PFSK-1 (cell line): Measurements from ENCODE around the gene TRPM5.

ENCODE experiments used
- POLR2AphosphoS5 ChIP-seq: IDR thresholded peaks from 2 replicates; pipeline ENCODE4 v1.6.1; 2012; ENCODE audit warnings: low read depth, mild to moderate bottlenecking, control low read depth, low read length, moderate library complexity
- REST ChIP-seq, 2 experiments: IDR thresholded peaks; 2 replicates each; pipeline versions ENCODE4 v1.6.1 to v1.8.0; 2011 to 2012; ENCODE audit warnings: low read depth in 2 of 2, low read length in 2 of 2, control low read depth in 1 of 2, inconsistent platforms in 1 of 2, mild to moderate bottlenecking in 1 of 2, moderate library complexity in 1 of 2; ENCODE audit not compliant: insufficient read depth in 1 of 2
- TAF1 ChIP-seq: IDR thresholded peaks from 2 replicates; pipeline ENCODE4 v1.6.1; 2012; ENCODE audit warnings: low read length, control low read depth, borderline replicate concordance; ENCODE audit not compliant: insufficient read depth

DNA sequence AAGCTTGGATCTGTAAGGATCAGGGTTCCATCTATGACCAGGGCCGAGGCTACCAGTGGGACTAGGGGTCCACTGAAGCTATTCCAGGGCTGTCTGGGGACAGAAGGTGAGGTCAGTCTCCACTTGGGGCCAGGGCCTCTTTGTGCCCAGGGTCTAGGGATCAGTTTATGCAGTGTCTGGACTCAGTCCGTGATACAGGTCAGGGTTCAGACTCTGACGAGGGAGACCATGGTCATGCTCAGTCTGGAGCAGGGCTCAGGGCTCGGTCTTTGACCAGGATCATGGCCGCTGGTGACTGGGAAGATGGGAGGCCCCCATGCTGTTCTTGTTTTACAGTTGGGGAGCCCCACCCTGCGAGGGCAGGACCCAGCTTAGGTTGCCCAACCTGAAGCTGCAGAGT lies 32.0 kb downstream of the TRPM5 start:
- TF ChIP-seq REST (IDR thresholded peaks at IDR 0.05; ENCODE audit: insufficient read depth in 1 of 2, low read depth in 2 of 2, low read length in 2 of 2), result no peak
- no peak for TF ChIP-seq POLR2AphosphoS5
- TF ChIP-seq TAF1, result no peak
